Superior temporal gyrus (tissue), 1 donor: ENCODE data around the gene EPC2.
A peak's percentile ranks its signal among the peaks of the same experiment; 100 is the strongest.

Source experiments
- DNase-seq: peaks from one replicate; pipeline ENCODE4 v3.0.0-alpha.2; 2016; ENCODE audit errors: extremely low spot score

EPC2 gene

GRCh38 chr2:148643998-148644882 lies at the start of gene EPC2:
Gene EPC2 (plus strand): TSS chr2:148644751. CDS start chr2:148645018, 267 bp downstream.
- DNase-seq, result peak; percentile 83

GRCh38 chr2:148596018-148596417 lies 48.5 kb upstream of the EPC2 start:
- no peak for DNase-seq

GRCh38 chr2:148599109-148599991 lies 45.2 kb upstream of the EPC2 start:
- no peak for DNase-seq

DNA sequence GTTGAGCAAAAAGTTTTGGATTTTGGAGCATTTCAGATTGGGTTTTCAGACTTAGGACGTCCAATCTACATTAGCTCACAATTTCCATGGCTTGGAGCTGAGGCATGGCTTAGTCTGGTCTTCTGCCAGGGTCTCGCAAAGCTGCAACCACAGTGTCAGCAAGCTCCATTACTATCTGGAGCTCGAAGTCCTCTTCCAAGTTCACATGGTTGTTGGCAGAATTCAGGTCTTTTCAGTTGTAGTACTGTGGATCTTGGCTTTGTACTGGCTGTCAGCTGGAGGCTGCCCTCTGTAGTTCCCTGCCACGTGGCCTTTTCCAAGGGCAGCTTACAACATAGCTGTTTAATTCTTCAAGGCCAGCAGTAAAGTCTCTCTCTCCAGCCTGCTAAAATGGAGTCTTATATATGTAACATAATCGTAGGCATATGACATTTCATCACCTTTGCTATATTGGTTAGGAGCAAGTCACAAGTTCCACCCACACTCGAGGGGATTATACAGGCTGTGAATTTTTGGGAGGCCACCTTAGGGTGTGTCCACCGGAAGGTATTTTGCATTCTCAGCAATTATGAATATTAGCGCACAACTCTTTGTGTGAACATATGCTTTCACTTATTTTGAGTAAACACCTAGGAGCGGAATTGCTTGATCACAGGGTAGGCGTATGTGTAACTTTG lies 41.5 kb upstream of the EPC2 start:
- DNase-seq, result no peak

- no peak for DNase-seq
Measured at GRCh38 chr2:148603562-148603920, 41.0 kb upstream of the EPC2 start.

DNA sequence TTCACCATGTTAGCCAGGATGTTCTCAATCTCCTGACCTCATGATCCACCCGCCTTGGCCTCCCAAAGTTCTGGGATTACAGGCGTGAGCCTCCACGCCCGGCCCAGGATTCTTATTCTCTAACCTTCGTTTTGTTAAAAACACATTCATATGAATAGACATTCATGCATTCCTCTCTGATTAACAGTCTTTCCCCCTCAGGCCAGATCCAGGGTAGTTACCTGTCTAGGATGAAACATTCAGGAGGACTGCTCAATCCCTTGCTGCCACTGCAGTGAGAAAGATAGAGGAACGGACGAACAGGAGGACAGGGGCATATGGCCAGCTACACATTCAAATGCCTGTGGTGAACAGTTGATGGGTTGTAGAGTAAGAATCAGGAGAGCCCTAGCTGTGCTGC lies 39.6 kb upstream of the EPC2 start:
- DNase-seq, result no peak

DNA sequence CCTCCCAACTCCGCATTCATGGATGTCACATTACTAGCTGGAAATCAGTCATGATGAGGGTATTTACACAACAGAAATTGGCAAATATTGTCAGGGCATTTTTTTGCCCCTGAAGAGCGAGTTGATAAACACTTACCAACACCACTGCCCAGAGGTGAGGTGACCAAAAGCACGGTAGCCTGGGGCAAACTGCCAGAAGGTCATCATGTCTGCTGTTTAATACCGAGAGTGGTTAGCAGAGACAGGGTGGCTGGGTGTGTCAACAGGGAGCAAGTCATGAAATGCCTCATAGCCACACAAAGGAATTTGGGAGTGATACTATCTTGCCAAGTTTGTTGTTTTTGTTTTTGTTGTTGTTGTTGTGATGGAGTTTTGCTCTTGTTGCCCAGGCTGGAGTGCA lies 37.0 kb upstream of the EPC2 start:
- DNase-seq, result no peak

DNA sequence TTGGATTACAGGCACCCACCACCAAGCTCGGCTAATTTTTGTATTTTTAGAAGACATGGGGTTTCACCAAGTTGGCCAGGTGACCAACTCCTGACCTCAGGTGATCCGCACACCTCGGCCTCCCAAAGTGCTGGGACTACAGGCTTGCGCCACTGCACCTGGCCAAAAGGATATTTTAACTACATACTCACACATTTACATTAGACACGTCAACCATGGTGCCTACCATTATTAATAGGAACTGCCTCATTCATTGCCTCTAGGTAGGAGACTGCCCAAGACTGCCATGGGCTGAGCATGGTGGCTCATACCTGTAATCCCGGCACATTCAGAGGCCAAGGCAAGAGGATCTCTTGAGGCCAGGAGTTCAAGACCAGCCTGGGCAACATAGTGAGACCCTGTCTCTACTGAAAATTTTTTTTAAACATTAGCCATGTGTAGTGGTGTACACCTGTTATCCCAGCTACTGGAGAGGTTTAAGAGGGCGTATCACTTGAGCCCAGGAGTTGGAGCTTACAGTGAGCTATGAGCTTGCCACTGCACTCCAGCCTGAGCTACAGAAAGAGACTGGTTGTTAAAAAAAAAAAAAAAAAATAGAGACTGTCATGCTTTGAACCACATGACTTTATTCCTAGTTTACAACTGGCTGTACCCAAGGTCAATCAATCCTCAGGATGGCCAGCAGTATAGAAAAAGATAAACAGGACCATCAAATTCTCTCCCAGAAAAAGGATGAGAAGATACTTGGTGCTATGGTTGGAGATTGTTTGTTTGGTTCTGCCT lies 31.1 kb upstream of the EPC2 start:
- no peak for DNase-seq

- DNase-seq, result no peak
Measured at GRCh38 chr2:148614014-148614321, 30.6 kb upstream of the EPC2 start.

DNA sequence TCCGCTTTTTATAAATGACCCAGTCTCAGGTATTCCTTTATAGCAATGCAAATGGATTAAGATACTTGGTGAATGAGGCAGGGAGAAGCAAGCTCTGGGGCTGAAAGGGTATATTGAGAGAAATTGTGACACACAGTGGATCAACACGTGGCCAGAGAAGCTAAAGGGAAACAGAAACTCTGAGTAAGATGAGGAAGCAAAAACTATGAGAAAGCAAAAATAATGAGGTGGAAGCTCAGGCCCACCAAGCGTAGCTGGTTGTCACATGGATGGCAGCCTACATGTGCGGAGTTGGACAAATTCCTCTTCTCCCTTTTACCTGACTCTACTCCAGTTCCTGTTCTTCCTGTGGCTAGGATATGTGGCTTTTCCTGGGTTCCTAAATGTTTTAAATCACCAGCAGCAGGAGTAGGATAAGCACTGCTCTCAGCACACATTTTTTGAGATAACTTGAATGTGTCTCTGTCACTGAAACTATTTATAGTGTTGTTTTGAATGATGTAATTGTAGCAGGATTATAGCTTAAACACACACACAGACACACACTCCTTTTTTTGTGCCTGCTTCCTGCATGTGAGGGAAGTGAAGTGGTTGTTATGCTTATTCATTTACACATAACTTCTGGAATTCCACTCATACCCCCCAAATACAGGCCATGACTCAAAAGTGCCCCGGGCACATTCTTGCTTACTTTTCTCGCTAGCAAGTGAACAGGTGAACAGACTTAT lies 30.1 kb upstream of the EPC2 start:
- peak; percentile 57 for DNase-seq

DNA sequence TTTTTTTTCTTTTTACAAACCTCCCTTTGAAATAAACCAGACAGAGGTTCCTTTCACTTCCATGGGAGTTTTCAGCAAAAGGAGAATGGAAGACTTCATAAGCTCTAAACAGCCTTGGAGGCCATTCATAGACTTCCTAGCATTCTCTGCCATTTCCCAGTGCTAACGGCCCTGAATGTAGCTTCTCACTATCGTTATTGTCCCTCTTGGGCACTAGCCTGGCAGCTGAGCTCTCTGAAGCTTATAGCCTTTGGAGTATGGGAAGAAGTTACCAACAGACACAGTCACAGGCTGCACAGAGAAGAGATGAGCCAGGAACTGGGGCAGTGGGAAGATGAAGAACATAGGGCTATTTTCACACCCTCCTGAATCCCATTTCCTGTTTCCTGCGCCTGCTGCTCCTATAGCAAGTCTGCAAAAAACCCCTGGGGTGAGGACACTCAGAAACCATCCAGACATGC lies 29.1 kb upstream of the EPC2 start:
- peak; percentile 74 for DNase-seq

DNA sequence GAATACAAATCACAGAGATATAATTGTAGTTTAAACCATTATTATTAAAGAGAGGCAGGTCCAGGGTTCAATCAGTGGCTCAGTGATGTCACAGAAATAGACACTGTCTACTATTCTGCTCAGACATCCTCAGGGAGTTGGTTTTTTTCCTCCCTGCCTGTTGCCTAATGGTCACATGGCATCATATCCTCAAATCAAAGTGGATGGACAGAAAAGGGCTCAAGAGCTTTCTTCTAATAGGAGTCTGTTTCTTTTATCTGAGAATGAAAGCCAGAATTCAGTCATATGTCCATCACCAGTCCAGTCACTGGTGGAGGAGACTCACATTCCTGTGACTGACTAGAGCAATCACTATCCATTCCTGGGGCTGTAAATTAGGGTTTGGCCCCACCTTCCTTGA lies 27.9 kb upstream of the EPC2 start:
- DNase-seq, result no peak

DNA sequence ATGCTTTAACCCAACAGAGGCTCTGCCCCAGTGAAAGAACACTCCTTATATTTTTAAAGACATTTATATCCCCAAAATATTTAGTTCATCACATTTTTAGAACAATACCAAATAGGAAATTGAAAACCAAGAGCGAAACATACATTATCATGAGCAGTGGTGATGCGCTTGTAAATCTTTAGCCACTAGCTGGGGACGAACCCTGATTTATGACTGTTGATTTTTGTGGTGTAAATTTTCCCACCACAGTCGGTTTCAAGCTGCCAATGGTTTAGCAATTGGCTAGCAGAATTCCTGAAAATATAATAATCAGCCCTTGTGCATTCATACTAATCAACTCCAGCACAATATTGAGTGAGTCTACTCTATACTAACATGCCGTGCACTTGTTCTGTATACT lies 27.3 kb upstream of the EPC2 start:
- no peak for DNase-seq

- no peak for DNase-seq
Measured at GRCh38 chr2:148619560-148620195, 24.9 kb upstream of the EPC2 start.

DNA sequence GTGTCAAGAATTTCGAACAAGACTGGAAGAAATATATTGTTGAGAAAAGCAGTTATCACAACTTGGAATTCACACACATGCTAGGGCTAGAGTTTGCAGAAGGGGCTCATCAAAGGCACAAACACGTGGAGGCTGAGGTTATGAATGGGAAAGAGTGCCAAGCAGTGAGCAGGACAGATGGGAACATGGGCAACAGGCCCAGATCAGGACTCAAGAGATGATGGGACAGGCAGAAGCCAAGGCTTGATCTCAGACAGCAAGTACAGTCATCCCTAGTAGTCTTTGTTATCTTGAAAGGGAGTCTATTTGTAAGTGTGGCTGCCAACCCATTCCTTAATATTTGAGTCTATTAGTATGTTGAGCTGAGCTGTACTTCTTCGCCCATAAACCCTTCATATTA lies 22.2 kb upstream of the EPC2 start:
- DNase-seq, result no peak

GRCh38 chr2:148623086-148623485 lies 21.5 kb upstream of the EPC2 start:
- DNase-seq, result no peak

GRCh38 chr2:148627224-148627623 lies 17.3 kb upstream of the EPC2 start:
- no peak for DNase-seq

DNA sequence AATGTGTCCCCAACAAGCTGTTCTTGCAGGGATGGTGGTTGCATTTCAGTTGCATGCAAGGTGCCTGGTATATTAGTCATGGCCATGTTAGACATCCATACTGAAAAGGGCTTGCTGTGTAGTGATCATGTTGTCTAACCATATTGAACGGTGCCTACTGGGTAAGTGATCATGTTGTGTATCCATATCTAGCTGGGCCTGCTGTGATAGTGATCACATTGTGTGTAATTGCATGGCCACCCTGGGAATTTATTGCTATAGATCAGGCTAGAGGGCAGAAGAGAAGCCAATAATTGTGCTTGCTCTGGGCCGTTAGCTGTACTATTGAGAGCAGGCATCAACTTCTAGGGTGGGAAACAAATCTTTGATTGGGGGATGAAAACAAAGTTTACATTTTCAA lies 9.8 kb upstream of the EPC2 start:
- DNase-seq, result no peak

GRCh38 chr2:148638543-148638942 lies 6.0 kb upstream of the EPC2 start:
- no peak for DNase-seq

DNA sequence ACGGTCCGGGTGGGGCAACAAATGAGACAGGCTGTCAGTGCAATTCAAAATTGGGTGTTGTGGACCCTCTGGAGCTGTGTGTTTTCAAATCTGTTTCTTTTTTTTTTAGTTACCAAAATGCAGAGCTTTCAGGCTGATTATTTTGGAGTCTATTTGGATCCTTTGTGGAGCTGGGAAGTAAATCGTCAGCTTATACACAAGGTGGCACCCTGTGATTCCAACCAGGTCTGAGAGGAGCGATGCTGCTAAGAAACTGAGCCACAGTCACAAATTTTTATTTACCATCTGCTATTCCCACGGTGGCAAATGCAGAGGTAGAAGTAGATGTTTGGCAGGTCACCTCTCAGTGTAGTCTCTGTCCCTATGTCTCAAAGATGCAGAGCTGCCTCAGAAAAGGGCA lies 3.8 kb upstream of the EPC2 start:
- peak; percentile 65 for DNase-seq
